ENCODE data around the gene SH2D6.

The SH2D6 gene

DNA sequence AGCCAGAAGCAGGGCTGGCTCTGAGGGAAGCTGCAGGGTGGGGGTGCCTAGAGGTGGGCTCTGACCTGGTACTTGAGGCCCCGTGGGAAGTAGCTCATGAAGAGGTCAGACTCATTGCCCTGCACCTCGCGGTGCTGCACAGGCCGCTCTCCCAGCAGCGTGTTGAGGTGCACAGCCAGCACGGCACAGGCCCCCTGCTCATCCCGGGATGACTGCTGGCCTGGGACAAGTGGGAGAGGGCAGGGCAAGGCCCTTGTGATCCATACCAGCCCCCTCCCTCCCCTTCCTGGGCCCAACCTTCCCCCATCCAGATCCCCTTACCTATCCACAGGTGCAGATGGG lies 17.1 kb upstream of the SH2D6 start (continued):
- TF ChIP-seq ZNF571 (tag by site-specific recombination; IDR thresholded peaks at IDR 0.05), result no peak
- TF ChIP-seq ZIC2 (tag by site-specific recombination; IDR thresholded peaks at IDR 0.05), result no peak
- TF ChIP-seq HIC1 (tag by site-specific recombination; IDR thresholded peaks at IDR 0.05), result no peak
- no peak for TF ChIP-seq PRDM10 (tag by site-specific recombination; IDR thresholded peaks at IDR 0.05)

DNA sequence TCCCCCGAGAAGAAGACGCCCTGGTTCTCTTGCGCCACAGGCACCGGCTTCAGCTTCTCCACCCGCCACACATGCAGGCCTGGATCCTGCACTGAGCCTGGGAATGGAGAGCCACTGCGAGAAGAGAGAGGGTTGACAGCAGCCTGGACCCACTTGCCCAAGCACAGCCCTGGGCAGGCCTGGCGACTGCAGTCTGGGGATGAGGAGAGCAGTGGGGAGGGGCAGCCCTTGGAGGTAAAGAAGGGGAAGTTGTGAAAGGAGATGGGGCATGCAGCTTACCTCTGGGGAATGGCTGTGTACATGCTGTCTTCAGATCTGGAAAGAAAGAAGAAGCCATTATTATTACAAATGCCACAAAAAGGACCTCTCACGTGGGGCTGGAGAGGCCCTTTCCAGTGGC lies 16.7 kb upstream of the SH2D6 start:
- no peaks in the 10 kb centered on the region for H3K36me3 ChIP-seq (ENCODE audit: control insufficient read depth in 2 of 2, insufficient read depth in 1 of 2, low read length in 2 of 2)
- H3K4me1 ChIP-seq (ENCODE audit: control insufficient read depth, insufficient read depth, low read length), result no peaks in the 10 kb centered on the region
- ChIA-PET CTCF (interaction anchor here (0.6 kb wide), 1 partner anchor 155 kb away, joined by 3 read pairs; no protein-coding TSS in a partner anchor), POLR2A (no interaction called here)
- no peak overlapping the region for H3K27ac ChIP-seq (ENCODE audit: extremely low read depth, low read depth, low read length)
- no peaks in the 10 kb centered on the region for H3K9me3 ChIP-seq (ENCODE audit: control insufficient read depth, insufficient read depth, low read depth, low read length)
- H3K4me3 ChIP-seq (ENCODE audit: low read depth, low read length), result no peak overlapping the region
- TF ChIP-seq SP7 (tag by site-specific recombination; IDR thresholded peaks at IDR 0.05) (no peak), ZNF488 (tag by site-specific recombination; IDR thresholded peaks at IDR 0.05) (no peak), ZXDB (tag by site-specific recombination; IDR thresholded peaks at IDR 0.05) (no peak), MYNN (tag by site-specific recombination; IDR thresholded peaks at IDR 0.05; ENCODE audit: borderline replicate concordance) (no peak), ZNF560 (tag by site-specific recombination; IDR thresholded peaks at IDR 0.05; ENCODE audit: borderline replicate concordance) (no peak), ZNF133 (tag by site-specific recombination; IDR thresholded peaks at IDR 0.05) (no peak), ZNF112 (tag by site-specific recombination; IDR thresholded peaks at IDR 0.05) (no peak), ZBTB20 (tag by site-specific recombination; IDR thresholded peaks at IDR 0.05) (no peak), ZNF335 (tag by site-specific recombination; conservative IDR thresholded peaks at IDR 0.05) (no peak), ZNF555 (tag by site-specific recombination; conservative IDR thresholded peaks at IDR 0.05) (no peak), ZNF341 (tag by site-specific recombination; IDR thresholded peaks at IDR 0.05; ENCODE audit: low read depth) (no peak), ZNF394 (tag by site-specific recombination; IDR thresholded peaks at IDR 0.05; ENCODE audit: borderline replicate concordance) (no peak)
- TF ChIP-seq, protein P1, sequence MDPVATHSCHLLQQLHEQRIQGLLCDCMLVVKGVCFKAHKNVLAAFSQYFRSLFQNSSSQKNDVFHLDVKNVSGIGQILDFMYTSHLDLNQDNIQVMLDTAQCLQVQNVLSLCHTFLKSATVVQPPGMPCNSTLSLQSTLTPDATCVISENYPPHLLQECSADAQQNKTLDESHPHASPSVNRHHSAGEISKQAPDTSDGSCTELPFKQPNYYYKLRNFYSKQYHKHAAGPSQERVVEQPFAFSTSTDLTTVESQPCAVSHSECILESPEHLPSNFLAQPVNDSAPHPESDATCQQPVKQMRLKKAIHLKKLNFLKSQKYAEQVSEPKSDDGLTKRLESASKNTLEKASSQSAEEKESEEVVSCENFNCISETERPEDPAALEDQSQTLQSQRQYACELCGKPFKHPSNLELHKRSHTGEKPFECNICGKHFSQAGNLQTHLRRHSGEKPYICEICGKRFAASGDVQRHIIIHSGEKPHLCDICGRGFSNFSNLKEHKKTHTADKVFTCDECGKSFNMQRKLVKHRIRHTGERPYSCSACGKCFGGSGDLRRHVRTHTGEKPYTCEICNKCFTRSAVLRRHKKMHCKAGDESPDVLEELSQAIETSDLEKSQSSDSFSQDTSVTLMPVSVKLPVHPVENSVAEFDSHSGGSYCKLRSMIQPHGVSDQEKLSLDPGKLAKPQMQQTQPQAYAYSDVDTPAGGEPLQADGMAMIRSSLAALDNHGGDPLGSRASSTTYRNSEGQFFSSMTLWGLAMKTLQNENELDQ (tag by site-specific recombination; IDR thresholded peaks at IDR 0.05; ENCODE audit: low read depth), result no peak

Measured in HEK293 (cell line).